Activated B cell treated with CpG ODN at 0.5 μM for 24 hours (primary cell): ENCODE results near the gene MORN1. TPM values are rescaled to one million over a fixed set of nuclear protein-coding genes. Genes with fewer than 3 reads are reported as not detected.

ENCODE experiments used
- ATAC-seq: fragments of 200-7000 bp; cut with Tn5 transposase; one replicate; pipeline ENCODE4 v1.10.0; 2021; ENCODE audit warnings: low read depth, mild to moderate bottlenecking, moderate library complexity
- CTCF ChIA-PET: fragments of 350-600 bp; sonication (Branson Sonifier 250); formaldehyde crosslinking; loops from one replicate; lab custom pipeline; 2021; ENCODE audit warnings: antibody characterized with exemption; lab: Charles Lee
- POLR2A ChIA-PET: fragments of 350-600 bp; sonication (Branson Sonifier 250); formaldehyde crosslinking; loops from one replicate; lab custom pipeline; 2021; ENCODE audit warnings: antibody characterized with exemption; lab: Charles Lee
- DNase-seq: peaks from one replicate; pipeline ENCODE4 v3.0.0; 2022
- H3K27ac Mint-ChIP-seq: one replicate; pipeline ENCODE4 v1.8.0; 2020; ENCODE audit warnings: mixed read lengths
- H3K27me3 Mint-ChIP-seq: one replicate; pipeline ENCODE4 v1.8.0; 2021; ENCODE audit warnings: mixed read lengths
- H3K36me3 Mint-ChIP-seq: one replicate; pipeline ENCODE4 v1.8.0; 2021; ENCODE audit warnings: low read depth, mixed read lengths
- H3K4me1 Mint-ChIP-seq: one replicate; pipeline ENCODE4 v1.8.0; 2021; ENCODE audit warnings: mixed read lengths
- H3K4me3 Mint-ChIP-seq: one replicate; pipeline ENCODE4 v1.8.0; 2020; ENCODE audit warnings: mild to moderate bottlenecking, mixed read lengths
- H3K9me3 Mint-ChIP-seq: one replicate; pipeline ENCODE4 v1.8.0; 2020; ENCODE audit warnings: mixed read lengths
- intact Hi-C: fragments of 100-400 bp; cut with micrococcal nuclease; formaldehyde crosslinking; loops from one replicate; pipeline ENCODE4 v1.15.1; 2024
- total RNA-seq: library from RNA; stranded (reverse); gene quantifications from 2 replicates; pipeline ENCODE4 v1.2.3, GENCODE V29; 2022
- TF ChIP-seq, protein P1 (sequence below): fragments of 200-600 bp; IDR thresholded peaks from one replicate; pipeline ENCODE4 v1.8.0; 2022; ENCODE audit warnings: antibody characterized with exemption, mild to moderate bottlenecking

MORN1 gene
- total RNA-seq, 1 donor from 2014 or later = 17.8 TPM

DNA sequence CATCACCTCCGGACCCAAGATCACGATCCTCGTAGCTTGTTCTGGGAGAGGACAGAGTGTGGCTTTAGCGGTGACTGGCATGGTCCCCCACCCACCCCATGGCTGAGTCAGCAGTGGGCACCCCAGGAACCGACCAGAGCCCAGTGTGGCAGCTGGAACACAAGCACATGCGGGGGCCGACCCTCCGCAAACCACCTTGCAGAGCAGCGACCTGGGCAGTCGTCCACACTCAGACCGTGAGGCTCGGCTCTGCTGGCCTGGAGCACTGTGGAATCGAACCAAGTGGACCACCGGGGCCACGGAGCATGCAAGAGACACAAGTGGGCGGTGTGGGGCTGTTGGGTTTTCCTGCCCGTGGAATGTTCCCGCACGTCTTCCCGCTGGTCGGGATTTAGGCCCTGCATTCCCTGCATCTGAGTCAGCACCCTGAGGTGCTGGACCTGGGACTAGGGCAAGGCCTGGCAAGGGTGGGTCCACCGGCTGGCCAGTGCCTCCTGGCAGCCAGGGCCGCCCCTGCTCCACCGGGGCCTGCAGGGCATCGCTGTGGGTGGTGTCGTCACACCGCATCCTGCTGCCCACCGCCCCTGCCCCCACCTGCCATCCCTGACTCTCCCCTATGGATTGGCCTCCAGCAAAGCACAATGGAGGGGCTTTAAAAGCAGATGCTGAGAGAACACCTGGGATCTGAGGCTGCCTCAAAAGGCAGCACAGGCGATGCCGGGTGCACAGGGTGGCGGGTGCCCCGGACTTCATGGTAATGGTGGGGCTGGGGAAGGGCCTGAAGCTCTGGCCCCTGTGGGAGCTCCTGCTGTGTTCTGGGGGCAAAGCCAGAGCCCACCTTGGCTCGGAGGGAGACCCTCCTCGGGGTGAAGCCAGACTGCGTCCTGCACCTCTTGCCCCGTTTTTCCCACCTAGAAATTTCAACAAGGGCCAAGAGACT, 18.5 kb downstream of the MORN1 start:
- CTCF ChIA-PET = no interaction called here
- intact Hi-C loops = no loop called here
- peaks cover 18% of the 10 kb centered on the region for H3K36me3 Mint-ChIP-seq
- H3K27ac Mint-ChIP-seq = no peak overlapping the region
- ATAC-seq = no peak
- H3K27me3 Mint-ChIP-seq = no peaks in the 10 kb centered on the region
- POLR2A ChIA-PET = no interaction called here
- no peak for DNase-seq
- H3K4me3 Mint-ChIP-seq = no peak overlapping the region
- H3K4me1 Mint-ChIP-seq = peaks cover 7% of the 10 kb centered on the region
- TF ChIP-seq, protein P1, sequence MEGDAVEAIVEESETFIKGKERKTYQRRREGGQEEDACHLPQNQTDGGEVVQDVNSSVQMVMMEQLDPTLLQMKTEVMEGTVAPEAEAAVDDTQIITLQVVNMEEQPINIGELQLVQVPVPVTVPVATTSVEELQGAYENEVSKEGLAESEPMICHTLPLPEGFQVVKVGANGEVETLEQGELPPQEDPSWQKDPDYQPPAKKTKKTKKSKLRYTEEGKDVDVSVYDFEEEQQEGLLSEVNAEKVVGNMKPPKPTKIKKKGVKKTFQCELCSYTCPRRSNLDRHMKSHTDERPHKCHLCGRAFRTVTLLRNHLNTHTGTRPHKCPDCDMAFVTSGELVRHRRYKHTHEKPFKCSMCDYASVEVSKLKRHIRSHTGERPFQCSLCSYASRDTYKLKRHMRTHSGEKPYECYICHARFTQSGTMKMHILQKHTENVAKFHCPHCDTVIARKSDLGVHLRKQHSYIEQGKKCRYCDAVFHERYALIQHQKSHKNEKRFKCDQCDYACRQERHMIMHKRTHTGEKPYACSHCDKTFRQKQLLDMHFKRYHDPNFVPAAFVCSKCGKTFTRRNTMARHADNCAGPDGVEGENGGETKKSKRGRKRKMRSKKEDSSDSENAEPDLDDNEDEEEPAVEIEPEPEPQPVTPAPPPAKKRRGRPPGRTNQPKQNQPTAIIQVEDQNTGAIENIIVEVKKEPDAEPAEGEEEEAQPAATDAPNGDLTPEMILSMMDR = no peak
- H3K9me3 Mint-ChIP-seq = no peaks in the 10 kb centered on the region

DNA sequence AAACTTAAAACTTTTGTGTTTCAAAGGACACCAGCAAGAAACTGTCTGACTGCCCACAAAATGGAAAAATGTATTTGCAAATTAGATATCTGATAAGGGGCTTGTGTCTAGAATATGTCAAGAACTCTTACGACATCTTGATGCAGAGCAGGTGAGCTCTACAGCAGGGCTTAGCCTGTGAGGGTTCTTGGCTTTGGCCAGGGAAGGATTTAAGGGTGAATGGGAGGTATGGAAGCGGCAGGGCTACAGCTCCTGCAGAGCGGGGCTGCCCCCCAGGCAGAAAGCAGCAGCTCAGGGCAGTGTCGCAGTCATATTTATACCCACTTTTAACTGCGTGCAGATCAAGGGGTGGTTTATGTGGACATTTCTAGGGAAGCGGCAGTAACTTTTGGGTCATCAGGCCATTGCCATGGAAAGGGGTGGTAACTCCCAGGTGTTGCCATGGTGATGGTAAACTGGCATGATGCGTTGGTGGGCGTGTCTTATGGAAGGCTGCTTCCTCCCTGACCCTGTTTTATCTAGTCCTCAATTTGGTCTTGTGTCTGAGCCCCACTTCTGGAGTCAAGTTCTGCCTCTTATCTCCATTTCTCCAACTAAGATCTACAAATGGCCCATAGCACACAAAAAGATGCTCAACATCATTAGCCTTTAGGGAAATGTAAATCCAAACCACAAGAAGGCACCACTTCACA, 23.2 kb downstream of the MORN1 start:
- ChIA-PET CTCF (no interaction called here), POLR2A (no interaction called here)
- Mint-ChIP-seq H3K4me3 (no peak overlapping the region), H3K27me3 (no peaks in the 10 kb centered on the region), H3K27ac (no peak overlapping the region), H3K9me3 (peaks cover 5% of the 10 kb centered on the region), H3K4me1 (no peaks in the 10 kb centered on the region), H3K36me3 (peaks cover 22% of the 10 kb centered on the region)
- intact Hi-C loops = no loop called here
- TF ChIP-seq, protein P1 = no peak
- DNase-seq = no peak
- ATAC-seq = no peak

DNA sequence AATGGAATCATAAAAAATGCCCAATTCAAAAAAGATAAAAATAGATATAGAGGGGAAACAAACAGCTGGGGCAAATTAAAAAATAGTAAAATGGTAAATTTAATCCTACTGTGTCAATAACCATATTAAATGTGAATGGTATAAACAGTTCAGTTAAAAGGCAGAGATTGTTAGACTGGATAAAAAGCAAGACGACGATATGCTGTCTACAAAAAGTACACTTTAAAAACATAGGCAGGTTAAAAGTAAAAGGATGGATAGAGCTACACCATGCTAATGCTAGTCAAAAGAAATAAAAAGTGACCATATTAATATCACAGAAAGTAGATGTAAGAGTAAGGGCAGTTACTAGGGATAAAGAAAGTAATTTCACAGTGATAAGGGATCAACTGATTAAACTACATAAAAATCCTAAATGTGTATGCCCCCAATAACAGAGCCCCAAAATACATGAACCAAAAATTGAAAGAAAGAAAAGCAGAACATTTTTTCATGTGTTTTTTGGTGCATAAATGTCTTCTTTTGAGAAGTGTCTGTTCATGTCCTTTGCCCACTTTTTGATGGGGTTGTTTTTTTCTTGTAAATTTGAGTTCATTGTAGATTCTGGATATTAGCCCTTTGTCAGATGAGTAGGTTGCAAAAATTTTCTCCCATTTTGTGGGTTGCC, 27.4 kb downstream of the MORN1 start:
- TF ChIP-seq, protein P1 = no peak
- peaks cover 15% of the 10 kb centered on the region for H3K36me3 Mint-ChIP-seq
- DNase-seq = no peak
- POLR2A ChIA-PET = interaction anchor here (0.7 kb wide), 1 partner anchor 42 kb away, joined by 4 read pairs; no protein-coding TSS in a partner anchor
- no peak overlapping the region for H3K27ac Mint-ChIP-seq
- H3K27me3 Mint-ChIP-seq = no peaks in the 10 kb centered on the region
- H3K4me3 Mint-ChIP-seq = no peak overlapping the region
- CTCF ChIA-PET = no interaction called here
- intact Hi-C loops = no loop called here
- H3K4me1 Mint-ChIP-seq = no peaks in the 10 kb centered on the region
- H3K9me3 Mint-ChIP-seq = peaks cover 5% of the 10 kb centered on the region
- no peak for ATAC-seq

DNA sequence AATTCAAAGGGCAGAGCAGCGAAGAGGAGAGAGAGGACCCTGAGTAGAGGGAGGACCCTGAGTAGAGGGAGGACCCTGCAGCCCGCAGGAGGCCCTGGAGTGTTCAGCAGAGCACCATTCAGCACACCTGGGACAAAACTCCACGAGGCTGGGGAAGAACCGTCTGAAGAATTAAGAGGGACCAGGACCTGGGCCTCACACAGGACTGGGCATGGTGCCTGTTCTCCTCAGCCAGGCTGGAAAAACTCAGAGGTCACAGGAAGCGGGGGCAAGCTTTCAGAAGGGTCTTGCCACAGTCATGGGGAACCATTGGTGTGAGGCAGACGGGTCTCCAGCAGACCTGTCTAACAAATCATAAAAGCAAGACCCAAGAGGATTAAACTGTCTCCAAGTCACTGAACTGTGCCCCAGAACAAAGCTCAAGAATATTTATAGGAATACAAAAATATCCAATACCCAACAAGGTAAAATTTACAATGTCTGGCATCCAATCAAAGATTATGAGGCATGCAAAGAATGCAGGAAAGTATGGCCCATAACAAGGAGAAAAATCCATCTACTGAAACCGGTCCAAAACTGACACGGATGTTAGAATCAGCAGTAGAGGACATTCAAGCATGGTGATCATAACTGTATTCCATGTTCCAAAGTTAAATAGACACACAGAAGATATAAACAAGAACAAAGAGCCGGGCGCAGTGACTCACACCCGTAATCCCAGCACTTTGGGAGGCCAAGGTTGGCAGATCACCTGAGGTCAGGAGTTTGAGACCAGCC, 30.6 kb downstream of the MORN1 start:
- TF ChIP-seq, protein P1 = no peak
- no peak overlapping the region for H3K4me3 Mint-ChIP-seq
- no peak overlapping the region for H3K27ac Mint-ChIP-seq
- no peak for ATAC-seq
- no peak for DNase-seq
- intact Hi-C loops = no loop called here
- ChIA-PET CTCF (no interaction called here), POLR2A (no interaction called here)
- peaks cover 5% of the 10 kb centered on the region for H3K9me3 Mint-ChIP-seq
- no peaks in the 10 kb centered on the region for H3K27me3 Mint-ChIP-seq
- H3K4me1 Mint-ChIP-seq = no peaks in the 10 kb centered on the region
- peaks cover 10% of the 10 kb centered on the region for H3K36me3 Mint-ChIP-seq
